IPS-15b (cell line): Measurements from ENCODE around the gene DTHD1.

Experiments
- H3K27me3 ChIP-seq: one replicate; pipeline ENCODE4 v1.6.1; 2013; ENCODE audit warnings: low read length; ENCODE audit not compliant: control insufficient read depth, insufficient read depth
- H3K36me3 ChIP-seq: one replicate; pipeline ENCODE4 v1.6.1; 2013; ENCODE audit warnings: low read length; ENCODE audit not compliant: control insufficient read depth, insufficient read depth
- H3K4me1 ChIP-seq: one replicate; pipeline ENCODE4 v1.6.1; 2013; ENCODE audit warnings: mild to moderate bottlenecking, low read length; ENCODE audit not compliant: control insufficient read depth, insufficient read depth
- H3K4me3 ChIP-seq: one replicate; pipeline ENCODE4 v1.5.1; 2013; ENCODE audit warnings: low read depth, low read length
- H3K9ac ChIP-seq: one replicate; pipeline ENCODE4 v1.6.1; 2013; ENCODE audit warnings: low read depth, mild to moderate bottlenecking, low read length
- H3K9me3 ChIP-seq: one replicate; pipeline ENCODE4 v1.6.1; 2013; ENCODE audit warnings: mild to moderate bottlenecking, low read length; ENCODE audit not compliant: control insufficient read depth, insufficient read depth

Gene DTHD1

DNA sequence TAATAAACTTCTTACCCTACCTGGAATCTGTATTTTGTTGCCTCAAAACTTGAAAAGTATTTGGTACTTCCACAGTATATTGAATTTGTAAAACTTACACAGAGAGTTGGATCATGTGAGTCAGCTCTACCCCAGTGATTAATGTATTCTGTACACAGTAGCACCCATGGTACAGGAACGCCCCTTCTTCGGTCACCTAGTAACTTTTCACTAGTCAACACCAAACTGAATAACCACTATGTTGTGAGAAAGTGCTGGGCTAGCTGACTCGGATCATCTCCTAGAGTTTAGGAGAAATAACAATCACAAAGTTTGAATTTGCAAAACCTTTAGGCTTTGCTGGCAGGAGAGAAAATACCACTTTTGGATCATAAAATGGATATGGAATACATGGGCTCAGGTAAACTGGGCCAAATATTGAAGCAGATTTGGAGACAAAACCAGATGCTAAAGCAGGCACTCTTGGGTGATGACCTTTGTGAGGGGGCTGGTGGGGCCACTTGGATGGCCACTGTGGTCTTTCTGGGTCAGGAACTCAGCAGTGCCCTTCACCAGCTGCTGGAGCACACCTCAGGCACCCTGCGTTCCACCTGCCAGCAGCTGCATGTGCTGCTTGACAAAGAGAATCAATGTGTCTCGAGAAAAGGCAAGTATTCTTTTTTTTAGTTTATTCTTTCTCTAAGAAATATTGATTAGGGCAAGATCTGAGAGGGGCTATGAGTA lies at the start of gene DTHD1:
Gene DTHD1, plus strand, starts transcription at position 233 of the 723 bp plus-strand sequence. Its CDS starts 143 bp downstream, at position 376.
- Histone ChIP-seq H3K4me1 (no peaks in the 10 kb centered on the region), H3K9ac (no peak within 1 kb of the TSS), H3K4me3 (no peak within 1 kb of the TSS), H3K9me3 (no peaks in the 10 kb centered on the region), H3K27me3 (no peaks in the 10 kb centered on the region), H3K36me3 (no peaks in the 10 kb centered on the region)

DNA sequence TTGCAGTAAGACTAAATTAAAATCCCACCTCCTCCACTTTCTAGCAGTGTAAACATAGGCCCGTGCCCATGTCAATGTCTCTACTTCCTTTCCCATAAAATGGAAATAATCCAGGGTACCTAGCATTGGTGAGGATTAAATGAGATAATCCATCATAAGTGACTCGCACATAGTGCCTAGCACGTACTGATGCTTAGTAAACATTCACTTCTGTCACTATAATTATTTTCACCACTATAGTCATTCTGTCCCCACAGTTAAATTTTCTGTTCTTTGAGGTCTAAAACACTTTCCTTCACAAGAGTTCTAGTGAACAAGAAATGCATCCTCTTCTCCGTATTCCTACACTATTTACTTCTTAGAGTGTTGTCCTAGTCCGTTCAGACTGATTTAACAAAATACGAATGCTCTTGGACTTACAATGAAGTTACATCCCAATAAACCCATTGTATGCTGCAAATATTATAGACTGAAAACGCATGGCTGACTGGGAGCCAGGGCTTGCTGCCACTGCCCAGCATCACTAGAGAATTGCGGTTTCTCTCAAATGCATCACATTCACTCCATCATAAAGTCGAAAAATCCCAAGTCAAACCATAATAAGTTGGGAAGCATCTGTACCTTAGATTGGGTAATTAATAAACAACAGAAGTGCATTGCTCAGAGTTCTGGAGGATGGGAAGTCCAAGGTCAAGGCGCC lies 47.7 kb upstream of the DTHD1 start:
- H3K27me3 ChIP-seq = no peaks in the 10 kb centered on the region
- H3K9me3 ChIP-seq = no peaks in the 10 kb centered on the region
- H3K9ac ChIP-seq = no peak overlapping the region
- H3K4me3 ChIP-seq = no peak overlapping the region
- H3K36me3 ChIP-seq = no peaks in the 10 kb centered on the region
- H3K4me1 ChIP-seq = no peaks in the 10 kb centered on the region

DNA sequence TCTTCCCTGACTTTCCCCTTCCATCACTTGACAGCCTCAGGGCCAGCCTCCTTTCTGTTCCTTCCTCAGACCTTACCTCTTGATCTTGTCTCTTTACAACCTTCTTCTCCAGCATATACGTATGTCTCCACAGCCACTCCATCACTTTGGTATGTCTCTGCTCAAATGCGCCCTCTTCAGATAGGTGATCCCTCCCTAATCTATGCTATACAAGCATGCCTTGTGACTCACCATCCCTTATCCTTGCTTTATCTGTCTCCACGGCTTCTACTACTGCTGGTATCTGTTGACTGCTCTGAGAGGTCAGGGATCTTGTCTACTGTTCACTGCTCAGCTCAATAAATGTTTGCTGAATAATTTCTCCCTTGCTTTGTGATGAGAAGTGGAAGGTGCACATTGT lies 46.1 kb upstream of the DTHD1 start:
- Histone ChIP-seq H3K9ac (no peak overlapping the region), H3K9me3 (no peaks in the 10 kb centered on the region), H3K36me3 (no peaks in the 10 kb centered on the region), H3K27me3 (no peaks in the 10 kb centered on the region), H3K4me3 (no peak overlapping the region), H3K4me1 (no peaks in the 10 kb centered on the region)

DNA sequence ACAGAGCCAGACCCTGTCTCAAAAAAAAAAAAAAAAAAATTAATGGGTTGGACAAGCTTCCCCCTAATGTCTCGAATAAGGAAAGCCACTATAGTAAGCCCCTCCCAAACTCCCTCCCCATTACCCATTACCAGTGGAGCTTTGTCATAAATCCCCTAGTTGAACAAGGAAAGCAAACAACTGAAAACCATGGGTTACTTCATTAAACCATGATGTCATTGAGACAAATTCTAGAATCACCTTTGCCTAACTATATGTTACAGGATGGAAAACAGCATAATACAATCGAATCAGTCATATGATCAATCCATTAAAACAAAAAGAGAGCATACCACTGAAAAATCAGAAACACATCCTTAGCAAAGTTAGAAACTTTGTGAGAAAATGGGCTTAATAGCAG lies 45.3 kb upstream of the DTHD1 start:
- Histone ChIP-seq H3K9me3 (no peaks in the 10 kb centered on the region), H3K4me1 (no peaks in the 10 kb centered on the region), H3K36me3 (no peaks in the 10 kb centered on the region), H3K4me3 (no peak overlapping the region), H3K27me3 (peaks cover 4% of the 10 kb centered on the region), H3K9ac (no peak overlapping the region)

DNA sequence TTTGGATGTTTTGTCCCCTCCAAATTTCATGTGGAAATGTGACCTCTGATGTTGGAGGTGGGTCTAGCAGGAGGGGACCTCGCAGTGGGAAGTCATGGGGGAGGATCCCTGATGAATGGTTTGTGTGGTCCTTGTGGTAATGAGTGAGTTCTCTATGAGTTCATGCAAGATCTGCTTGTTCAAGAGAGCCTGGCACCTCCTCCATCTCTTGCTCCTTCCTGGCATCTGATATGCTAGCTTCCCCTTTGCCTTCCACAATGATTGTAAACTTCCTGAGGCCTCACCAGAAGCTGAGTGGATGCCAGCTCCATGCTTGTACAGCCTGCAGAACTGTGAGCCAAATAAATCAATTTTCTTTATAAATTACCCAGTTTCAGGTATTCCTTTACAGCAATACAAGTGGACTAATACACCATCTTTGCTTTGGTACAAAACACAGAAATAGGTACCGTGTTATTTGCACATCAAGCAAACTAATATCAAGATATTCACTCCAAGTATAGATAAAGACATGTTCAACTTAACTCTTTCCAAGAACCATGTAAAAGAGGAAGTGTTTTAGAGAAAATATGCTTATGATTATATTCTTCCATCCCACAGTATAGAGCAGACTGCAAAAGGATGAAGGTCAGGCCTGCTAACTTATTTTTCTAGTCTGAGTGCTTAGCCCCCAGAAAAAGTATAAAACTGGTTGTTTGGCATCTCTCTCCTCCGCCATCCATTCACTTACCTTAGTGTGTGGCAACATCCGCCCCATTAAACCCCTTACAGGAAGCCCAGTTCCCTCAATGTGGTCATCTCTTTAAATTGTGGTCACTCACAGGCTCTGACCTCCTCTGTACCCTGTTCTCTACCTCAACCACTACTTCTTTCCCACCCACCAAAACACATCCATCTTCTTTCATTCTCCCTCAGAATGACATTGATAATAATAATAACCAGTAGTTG lies 43.8 kb upstream of the DTHD1 start:
- H3K27me3 ChIP-seq = peaks cover 13% of the 10 kb centered on the region
- H3K9ac ChIP-seq = no peak overlapping the region
- no peaks in the 10 kb centered on the region for H3K4me1 ChIP-seq
- no peaks in the 10 kb centered on the region for H3K36me3 ChIP-seq
- H3K4me3 ChIP-seq = no peak overlapping the region
- H3K9me3 ChIP-seq = no peaks in the 10 kb centered on the region

DNA sequence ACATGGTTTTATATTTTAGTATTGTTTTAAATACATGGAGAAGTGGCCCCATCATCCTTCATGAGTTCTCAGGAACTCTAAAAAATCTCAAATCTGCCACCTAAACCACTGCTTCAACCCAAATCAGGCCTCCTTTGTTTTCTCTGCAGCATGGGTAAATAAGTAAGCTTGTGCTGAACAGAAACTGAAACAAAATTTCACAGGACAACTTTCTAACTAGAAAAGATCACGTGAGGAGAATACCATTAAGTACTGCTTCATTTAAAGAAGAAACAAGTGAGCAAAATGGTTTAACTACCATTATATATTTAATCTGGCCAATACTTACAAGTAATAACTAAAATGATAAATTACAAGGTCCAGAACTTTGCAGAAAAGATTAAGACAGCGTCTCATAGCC lies 39.6 kb upstream of the DTHD1 start:
- Histone ChIP-seq H3K4me1 (peaks cover 3% of the 10 kb centered on the region), H3K9ac (no peak overlapping the region), H3K27me3 (peaks cover 40% of the 10 kb centered on the region), H3K4me3 (no peak overlapping the region), H3K9me3 (no peaks in the 10 kb centered on the region), H3K36me3 (no peaks in the 10 kb centered on the region)

DNA sequence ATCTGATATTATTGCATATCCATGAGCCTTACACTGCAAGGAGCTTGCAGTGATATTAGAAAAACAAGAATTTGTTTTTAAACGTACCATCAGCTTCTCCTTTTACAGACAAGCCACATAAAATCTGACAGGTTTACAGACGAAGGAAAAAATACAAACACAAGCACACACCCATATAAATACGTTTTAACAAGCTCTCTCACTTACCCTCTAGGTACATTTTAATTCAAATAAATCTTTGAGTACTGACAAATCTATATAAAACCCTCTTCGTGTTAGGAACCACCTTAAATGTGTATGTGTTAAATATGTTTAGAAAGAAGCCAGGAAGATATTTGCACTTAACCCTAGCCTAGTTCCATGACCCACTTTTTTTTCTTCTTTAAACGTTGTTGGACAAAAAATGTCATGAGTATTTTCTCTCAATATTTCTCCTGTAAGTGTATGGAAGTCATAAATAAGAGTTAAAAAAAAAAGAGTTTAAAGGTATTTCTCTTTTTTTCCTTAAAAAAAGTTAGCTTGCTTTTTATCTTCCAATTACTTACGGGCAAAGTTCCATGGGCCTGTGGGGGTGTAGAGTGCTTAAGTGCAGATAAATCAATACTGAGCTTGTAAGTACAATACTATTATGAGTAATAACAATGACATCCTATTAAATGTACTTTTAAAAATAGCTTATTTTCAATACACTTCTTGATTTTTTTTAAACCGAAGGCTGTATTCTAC lies 38.6 kb upstream of the DTHD1 start:
- Histone ChIP-seq H3K27me3 (peaks cover 40% of the 10 kb centered on the region), H3K9me3 (no peaks in the 10 kb centered on the region), H3K4me3 (no peak overlapping the region), H3K36me3 (no peaks in the 10 kb centered on the region), H3K9ac (no peak overlapping the region), H3K4me1 (peaks cover 3% of the 10 kb centered on the region)

DNA sequence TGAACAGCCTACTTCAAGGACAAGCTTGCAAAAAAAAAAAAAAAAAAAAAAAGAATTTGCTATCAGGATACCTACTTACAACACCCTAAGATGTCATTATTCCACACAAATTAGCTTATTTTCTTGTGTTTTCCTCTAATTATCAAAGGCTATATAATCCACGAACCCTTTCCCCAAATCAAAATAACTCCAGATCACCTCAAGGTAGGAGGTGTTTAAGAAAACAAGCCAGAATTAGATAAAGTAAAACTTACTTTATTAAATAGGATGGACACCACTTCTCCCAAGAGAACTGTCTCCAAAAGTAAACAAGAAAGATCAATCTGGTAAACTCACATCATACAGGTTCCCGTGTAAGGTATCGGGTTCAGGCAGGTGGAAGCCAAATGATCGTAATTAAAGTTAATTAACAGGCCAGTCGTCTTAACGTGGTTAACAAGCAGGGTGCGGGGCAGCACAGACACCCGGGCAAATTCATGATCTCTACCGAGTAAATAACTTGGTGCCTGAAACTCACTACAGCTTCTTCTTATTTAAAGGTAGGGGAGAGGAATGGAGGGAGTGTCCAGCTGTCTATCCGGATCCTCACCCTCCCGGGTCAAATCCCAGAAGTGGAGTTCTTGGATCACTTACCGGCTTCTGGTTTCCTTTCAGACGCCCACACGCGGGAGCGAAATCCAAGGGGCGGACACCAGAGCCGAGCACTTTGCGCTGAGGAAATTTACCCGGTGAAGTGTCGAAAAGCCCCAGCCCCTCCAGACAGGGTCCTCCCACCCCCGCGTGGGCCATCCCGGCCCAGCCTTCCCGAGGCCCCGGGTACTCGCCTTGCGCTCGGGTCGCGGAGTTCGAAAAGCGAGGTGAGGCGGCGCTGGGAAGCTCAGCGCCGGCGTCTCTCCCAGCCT lies 37.8 kb upstream of the DTHD1 start:
- no peaks in the 10 kb centered on the region for H3K9me3 ChIP-seq
- no peaks in the 10 kb centered on the region for H3K36me3 ChIP-seq
- H3K9ac ChIP-seq = peak overlapping the region; percentile 70
- peaks cover 3% of the 10 kb centered on the region for H3K4me1 ChIP-seq
- peaks cover 40% of the 10 kb centered on the region for H3K27me3 ChIP-seq
- peak overlapping the region; percentile 62 for H3K4me3 ChIP-seq

DNA sequence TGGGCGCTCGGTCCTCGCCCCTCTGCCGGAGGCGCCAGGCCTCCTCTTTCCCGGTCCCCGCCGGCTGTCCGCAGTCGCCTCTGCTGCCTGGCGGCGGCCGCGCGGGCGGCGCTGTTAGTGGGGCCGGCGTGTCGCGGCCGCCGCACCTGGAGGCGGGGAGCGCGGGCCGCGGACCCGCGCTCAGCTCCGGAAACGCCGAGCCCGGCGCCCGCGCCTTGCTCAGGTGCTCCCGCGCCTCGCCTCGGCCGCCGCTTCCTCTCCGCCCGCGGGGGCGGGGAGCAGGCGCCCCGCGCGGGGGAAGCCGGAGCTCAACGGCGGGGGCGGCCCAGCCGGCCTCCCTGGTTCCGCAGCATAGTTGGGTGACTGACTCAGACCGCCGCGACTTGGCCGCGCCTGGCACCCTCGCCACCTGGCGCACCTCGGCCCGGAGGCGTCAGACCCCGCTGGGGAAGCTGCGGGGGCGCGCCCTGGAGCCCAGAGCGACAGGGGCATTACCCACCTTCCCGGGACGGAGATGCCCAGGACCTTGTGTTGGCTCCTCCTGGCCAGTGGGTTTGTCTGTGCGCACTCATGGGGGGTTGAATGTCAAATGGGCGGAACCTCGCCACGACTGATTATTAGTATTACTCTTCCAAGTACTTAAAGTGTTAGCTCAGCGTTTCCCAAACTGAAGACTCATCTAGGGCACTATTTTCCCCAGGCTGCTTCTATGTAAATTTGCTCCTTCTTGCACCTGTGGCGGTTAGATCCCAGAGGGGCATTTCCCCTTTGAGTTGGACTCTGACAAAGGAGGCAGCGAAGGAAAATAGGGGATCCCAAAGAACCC lies 36.9 kb upstream of the DTHD1 start, which contains the start of gene ARAP2:
Gene ARAP2, minus strand, starts transcription at position 258 of the 826 bp plus-strand sequence. CDS start 15,028 bp downstream, outside the sequence.
- Histone ChIP-seq H3K4me3 (peak within 1 kb of the TSS; percentile 62), H3K9me3 (no peaks in the 10 kb centered on the region), H3K4me1 (peaks cover 3% of the 10 kb centered on the region), H3K9ac (peak within 1 kb of the TSS; percentile 70), H3K27me3 (peaks cover 40% of the 10 kb centered on the region), H3K36me3 (no peaks in the 10 kb centered on the region)

DNA sequence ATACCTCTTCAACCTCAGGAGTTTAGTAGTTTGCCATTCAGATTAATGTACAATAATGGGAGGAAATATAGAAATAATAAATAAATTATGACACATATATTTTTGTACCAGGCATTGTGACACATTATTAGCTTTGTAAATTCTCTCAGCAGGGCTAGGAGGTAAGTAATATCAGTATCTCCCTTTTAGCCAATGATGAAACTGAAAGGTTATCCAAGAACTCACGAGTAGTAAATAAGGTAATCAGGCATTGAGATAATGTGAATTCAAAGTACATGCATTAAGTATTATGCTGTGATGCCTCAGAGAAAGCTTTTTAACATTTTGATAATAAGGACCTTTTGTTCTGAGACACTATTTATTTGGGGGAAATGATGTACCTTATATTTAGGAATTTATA lies 31.8 kb upstream of the DTHD1 start:
- H3K9ac ChIP-seq = no peak overlapping the region
- H3K4me1 ChIP-seq = peaks cover 3% of the 10 kb centered on the region
- H3K4me3 ChIP-seq = no peak overlapping the region
- H3K27me3 ChIP-seq = peaks cover 13% of the 10 kb centered on the region
- no peaks in the 10 kb centered on the region for H3K36me3 ChIP-seq
- H3K9me3 ChIP-seq = no peaks in the 10 kb centered on the region
